Measurements from ENCODE around the gene SPRED3. TPM values are rescaled to one million over a fixed set of nuclear protein-coding genes. Genes with fewer than 3 reads are reported as not detected.
A peak's percentile ranks its signal among the peaks of the same experiment; 100 is the strongest.
"Not testable (repeated sequence)": the region's sequence is repeated elsewhere in the genome, so short reads cannot be mapped to it uniquely, and the experiment has no call there.

SPRED3 gene
- total RNA-seq, 1 donor from 2014 or later, result 7.0 TPM

GRCh38 chr19:38402623-38402966, 14.1 kb downstream of the SPRED3 start:
- Mint-ChIP-seq H3K36me3 (peaks cover 3% of the 10 kb centered on the region), H3K27me3 (ENCODE audit: low read depth) (peaks cover 15% of the 10 kb centered on the region), H3K4me3 (peak overlapping the region; percentile 81), H3K4me1 (peaks cover 2% of the 10 kb centered on the region), H3K9me3 (no peaks in the 10 kb centered on the region), H3K27ac (peak overlapping the region; percentile 82)
- no peak for TF ChIP-seq CTCF (IDR thresholded peaks at IDR 0.05; ENCODE audit: unreplicated experiment)
- no peak for DNase-seq (ENCODE audit: low spot score in 2 of 2, unreplicated experiment in 2 of 2)

- peak; percentile 100 for TF ChIP-seq CTCF (IDR thresholded peaks at IDR 0.05; ENCODE audit: unreplicated experiment)
- H3K4me3 Mint-ChIP-seq, result peak within 1 kb of the TSS; percentile 81
- H3K27ac Mint-ChIP-seq, result peak within 1 kb of the TSS; percentile 82
Measured at GRCh38 chr19:38402967-38403674, 14.6 kb downstream of the SPRED3 start, which contains the start of gene FAM98C. Gene FAM98C (plus strand): TSS chr19:38403093. CDS start chr19:38403154, 61 bp downstream.

GRCh38 chr19:38404858-38405257, 16.4 kb downstream of the SPRED3 start:
- peaks cover 4% of the 10 kb centered on the region for H3K4me1 Mint-ChIP-seq
- peaks cover 9% of the 10 kb centered on the region for H3K27me3 Mint-ChIP-seq (ENCODE audit: low read depth)
- H3K27ac Mint-ChIP-seq, result no peak overlapping the region
- no peak for DNase-seq (ENCODE audit: low spot score in 2 of 2, unreplicated experiment in 2 of 2)
- no peak for TF ChIP-seq CTCF (IDR thresholded peaks at IDR 0.05; ENCODE audit: unreplicated experiment)
- no peaks in the 10 kb centered on the region for H3K9me3 Mint-ChIP-seq
- peak overlapping the region; percentile 81 for H3K4me3 Mint-ChIP-seq
- H3K36me3 Mint-ChIP-seq, result peaks cover 8% of the 10 kb centered on the region

More at GRCh38 chr19:38402967-38403674, 14.6 kb downstream of the SPRED3 start, which contains the start of gene FAM98C:
- Mint-ChIP-seq H3K36me3 (peaks cover 5% of the 10 kb centered on the region), H3K27me3 (ENCODE audit: low read depth) (peaks cover 15% of the 10 kb centered on the region), H3K9me3 (no peaks in the 10 kb centered on the region), H3K4me1 (peaks cover 2% of the 10 kb centered on the region)
- peak; percentile 96 to 99 for DNase-seq (ENCODE audit: low spot score in 2 of 2, unreplicated experiment in 2 of 2)

GRCh38 chr19:38405276-38405675, 16.8 kb downstream of the SPRED3 start:
- Mint-ChIP-seq H3K9me3 (no peaks in the 10 kb centered on the region), H3K27me3 (ENCODE audit: low read depth) (peaks cover 6% of the 10 kb centered on the region), H3K4me1 (peaks cover 5% of the 10 kb centered on the region), H3K4me3 (peak overlapping the region; percentile 36), H3K27ac (no peak overlapping the region), H3K36me3 (peaks cover 8% of the 10 kb centered on the region)
- TF ChIP-seq CTCF (IDR thresholded peaks at IDR 0.05; ENCODE audit: unreplicated experiment), result no peak
- no peak for DNase-seq (ENCODE audit: low spot score in 2 of 2, unreplicated experiment in 2 of 2)

GRCh38 chr19:38409631-38410133, 21.2 kb downstream of the SPRED3 start:
- no peak for TF ChIP-seq CTCF (IDR thresholded peaks at IDR 0.05; ENCODE audit: unreplicated experiment)
- DNase-seq (ENCODE audit: low spot score in 2 of 2, unreplicated experiment in 2 of 2), result no peak
- Mint-ChIP-seq H3K9me3 (no peaks in the 10 kb centered on the region), H3K36me3 (peaks cover 8% of the 10 kb centered on the region), H3K4me1 (peaks cover 3% of the 10 kb centered on the region), H3K4me3 (no peak overlapping the region), H3K27me3 (ENCODE audit: low read depth) (no peaks in the 10 kb centered on the region), H3K27ac (no peak overlapping the region)

GRCh38 chr19:38410407-38410806, 21.9 kb downstream of the SPRED3 start:
- H3K4me1 Mint-ChIP-seq; H3K27me3 Mint-ChIP-seq (ENCODE audit: low read depth); H3K36me3 Mint-ChIP-seq; H3K9me3 Mint-ChIP-seq; H3K4me3 Mint-ChIP-seq; H3K27ac Mint-ChIP-seq; DNase-seq (ENCODE audit: low spot score in 2 of 2, unreplicated experiment in 2 of 2): not testable (repeated sequence)
